Loucy (cell line): ENCODE results near the gene ADAM8.

Experiments
- EZH2phosphoT487 ChIP-seq: fragments of 200-600 bp; IDR thresholded peaks from 2 replicates; pipeline ENCODE4 v1.6.1; 2018; ENCODE audit warnings: antibody characterized with exemption, mild to moderate bottlenecking, moderate library complexity, borderline replicate concordance
- TF ChIP-seq, protein P1 (sequence below): fragments of 200-600 bp; sonication (generic); conservative IDR thresholded peaks from 2 replicates; pipeline ENCODE4 v1.5.1; 2014; ENCODE audit warnings: mild to moderate bottlenecking, antibody characterized with exemption, low read length

DNA sequence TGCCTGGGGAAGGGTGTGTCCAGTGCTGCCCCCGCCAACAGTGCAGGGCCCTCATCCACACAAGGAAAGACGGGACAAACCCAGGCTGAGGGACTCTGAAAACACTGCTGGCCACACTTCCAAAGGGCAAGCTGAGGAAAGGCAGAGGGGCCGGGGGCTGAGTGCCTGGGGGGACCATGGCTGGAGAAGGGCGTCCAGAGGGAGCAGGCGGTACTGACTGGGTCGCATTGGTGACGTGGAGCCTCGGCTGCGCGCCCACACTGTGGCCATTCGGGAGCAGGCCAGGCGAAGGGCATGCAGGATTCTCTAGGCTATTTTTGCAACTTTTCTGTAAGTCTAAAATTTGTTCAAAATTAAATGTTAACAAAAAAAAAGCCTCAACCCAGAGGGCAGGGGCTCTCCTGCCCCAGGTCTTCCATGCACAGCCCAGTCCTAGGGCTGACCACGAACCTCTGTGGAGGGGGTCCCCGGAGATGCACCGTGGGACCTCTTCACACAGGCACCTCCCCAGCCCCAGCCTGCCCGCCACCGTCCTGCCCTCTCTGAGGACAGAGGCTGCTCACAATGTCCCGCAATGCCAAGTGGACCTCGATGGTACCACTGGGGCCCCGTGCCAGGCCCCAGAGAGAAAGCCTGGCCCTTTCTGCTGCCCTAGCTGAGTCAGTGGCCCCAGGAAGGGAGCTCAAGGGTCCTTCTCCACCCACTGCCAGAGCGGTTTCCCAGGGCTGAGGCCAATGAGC, 10.4 kb downstream of the ADAM8 start:
- TF ChIP-seq, protein P1, sequence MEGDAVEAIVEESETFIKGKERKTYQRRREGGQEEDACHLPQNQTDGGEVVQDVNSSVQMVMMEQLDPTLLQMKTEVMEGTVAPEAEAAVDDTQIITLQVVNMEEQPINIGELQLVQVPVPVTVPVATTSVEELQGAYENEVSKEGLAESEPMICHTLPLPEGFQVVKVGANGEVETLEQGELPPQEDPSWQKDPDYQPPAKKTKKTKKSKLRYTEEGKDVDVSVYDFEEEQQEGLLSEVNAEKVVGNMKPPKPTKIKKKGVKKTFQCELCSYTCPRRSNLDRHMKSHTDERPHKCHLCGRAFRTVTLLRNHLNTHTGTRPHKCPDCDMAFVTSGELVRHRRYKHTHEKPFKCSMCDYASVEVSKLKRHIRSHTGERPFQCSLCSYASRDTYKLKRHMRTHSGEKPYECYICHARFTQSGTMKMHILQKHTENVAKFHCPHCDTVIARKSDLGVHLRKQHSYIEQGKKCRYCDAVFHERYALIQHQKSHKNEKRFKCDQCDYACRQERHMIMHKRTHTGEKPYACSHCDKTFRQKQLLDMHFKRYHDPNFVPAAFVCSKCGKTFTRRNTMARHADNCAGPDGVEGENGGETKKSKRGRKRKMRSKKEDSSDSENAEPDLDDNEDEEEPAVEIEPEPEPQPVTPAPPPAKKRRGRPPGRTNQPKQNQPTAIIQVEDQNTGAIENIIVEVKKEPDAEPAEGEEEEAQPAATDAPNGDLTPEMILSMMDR = no peak
- no peak for TF ChIP-seq EZH2phosphoT487
